ENCODE results near the gene RNU6-9.

DNA sequence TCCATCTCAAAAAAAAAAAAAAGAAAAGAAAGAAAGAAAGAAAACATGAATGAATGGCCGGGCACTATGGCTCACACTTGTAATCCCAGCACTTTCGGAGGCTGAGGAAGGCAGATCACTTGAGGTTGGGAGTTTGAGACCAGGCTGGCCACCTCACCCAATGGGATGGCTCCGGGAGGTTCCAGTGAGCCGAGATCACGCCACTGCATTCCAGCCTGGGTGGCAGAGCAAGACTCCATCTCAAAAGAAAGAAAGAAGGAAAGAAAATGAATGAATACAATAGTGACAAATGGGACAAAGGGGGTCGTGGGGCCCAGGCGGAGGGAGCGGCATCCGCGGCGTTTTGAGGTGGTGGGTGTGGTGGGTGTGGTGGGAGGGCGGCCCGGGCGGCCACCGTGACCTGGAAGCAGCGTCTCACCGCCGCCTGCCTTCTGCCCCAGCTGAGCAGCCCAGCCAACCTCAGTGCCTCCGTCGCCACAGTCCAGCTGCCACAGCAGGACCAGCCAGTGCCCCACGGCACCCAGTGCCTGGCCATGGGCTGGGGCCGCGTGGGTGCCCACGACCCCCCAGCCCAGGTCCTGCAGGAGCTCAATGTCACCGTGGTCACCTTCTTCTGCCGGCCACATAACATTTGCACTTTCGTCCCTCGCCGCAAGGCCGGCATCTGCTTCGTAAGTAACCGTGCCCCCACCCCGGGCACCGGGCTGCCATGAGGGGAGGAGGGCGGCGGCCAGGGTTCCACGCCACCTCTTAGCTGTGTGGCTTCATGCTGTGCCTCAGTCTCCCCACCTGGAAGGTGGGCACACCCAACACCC, 47.4 kb upstream of the RNU6-9 start:
- TF ChIP-seq CTCF (IDR thresholded peaks at IDR 0.05), result no peak
- no peak for TF ChIP-seq POLR2A (IDR thresholded peaks at IDR 0.05)

All from uterus (tissue), 2 donors.